Adrenal gland (tissue), 5 donors: ENCODE measurements around the gene ERBB2.

Source experiments
- POLR2A ChIP-seq, 2 donors: fragments of 450-650 bp; IDR thresholded peaks; one replicate each; pipeline ENCODE4 v1.6.1; 2017; ENCODE audit warnings: antibody characterized with exemption in 2 of 2, mild to moderate bottlenecking in 2 of 2, moderate library complexity in 1 of 2
- TF ChIP-seq, protein P1 (sequence below), 6 experiments: fragments of 450-650 bp in 4 of 6; fragments of 200-600 bp in 2 of 6; sonication (generic) in 1 of 6; IDR thresholded peaks; 1 replicate in 5 of 6; 2 replicates in 1 of 6; pipeline versions ENCODE4 v1.5.1 to v1.8.0; 2016 to 2021; ENCODE audit warnings: antibody characterized with exemption in 6 of 6, mild to moderate bottlenecking in 2 of 6, moderate library complexity in 1 of 6
- donor health status: DM: no; HTN: no; CAD: no.

GRCh38 chr17:39772987-39773934 lies 73.4 kb downstream of the ERBB2 start:
- TF ChIP-seq, protein P1, sequence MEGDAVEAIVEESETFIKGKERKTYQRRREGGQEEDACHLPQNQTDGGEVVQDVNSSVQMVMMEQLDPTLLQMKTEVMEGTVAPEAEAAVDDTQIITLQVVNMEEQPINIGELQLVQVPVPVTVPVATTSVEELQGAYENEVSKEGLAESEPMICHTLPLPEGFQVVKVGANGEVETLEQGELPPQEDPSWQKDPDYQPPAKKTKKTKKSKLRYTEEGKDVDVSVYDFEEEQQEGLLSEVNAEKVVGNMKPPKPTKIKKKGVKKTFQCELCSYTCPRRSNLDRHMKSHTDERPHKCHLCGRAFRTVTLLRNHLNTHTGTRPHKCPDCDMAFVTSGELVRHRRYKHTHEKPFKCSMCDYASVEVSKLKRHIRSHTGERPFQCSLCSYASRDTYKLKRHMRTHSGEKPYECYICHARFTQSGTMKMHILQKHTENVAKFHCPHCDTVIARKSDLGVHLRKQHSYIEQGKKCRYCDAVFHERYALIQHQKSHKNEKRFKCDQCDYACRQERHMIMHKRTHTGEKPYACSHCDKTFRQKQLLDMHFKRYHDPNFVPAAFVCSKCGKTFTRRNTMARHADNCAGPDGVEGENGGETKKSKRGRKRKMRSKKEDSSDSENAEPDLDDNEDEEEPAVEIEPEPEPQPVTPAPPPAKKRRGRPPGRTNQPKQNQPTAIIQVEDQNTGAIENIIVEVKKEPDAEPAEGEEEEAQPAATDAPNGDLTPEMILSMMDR (IDR thresholded peaks at IDR 0.05): no peak
- TF ChIP-seq POLR2A (IDR thresholded peaks at IDR 0.05): no peak
